Prostate gland (tissue), 2 donors: ENCODE data around the gene SYT4. TPM values are rescaled to one million over a fixed set of nuclear protein-coding genes. Genes with fewer than 3 reads are reported as not detected.

Source experiments
- DNase-seq: peaks from one replicate; pipeline ENCODE4 v3.0.0-alpha.2; 2019; ENCODE audit warnings: low spot score
- H3K27ac ChIP-seq, 2 donors: fragments of 200-600 bp; sonication (generic); 2 replicates each; pipeline ENCODE4 v1.5.1; 2017 to 2019
- H3K27me3 ChIP-seq: fragments of 200-600 bp; sonication (generic); replicated peaks from 2 replicates; pipeline ENCODE4 v1.5.1; 2019; ENCODE audit not compliant: insufficient read depth
- H3K36me3 ChIP-seq, 2 donors: fragments of 200-600 bp; sonication (generic); 1 replicate in 1 of 2; 2 replicates in 1 of 2; pipeline versions ENCODE4 v1.5.1 to v1.8.1; 2017 to 2019
- H3K4me1 ChIP-seq: fragments of 200-600 bp; sonication (generic); replicated peaks from 2 replicates; pipeline ENCODE4 v1.5.1; 2019
- H3K4me3 ChIP-seq, 2 donors: fragments of 200-600 bp; sonication (generic); 2 replicates each; pipeline ENCODE4 v1.5.1; 2017 to 2019
- H3K9me3 ChIP-seq: fragments of 200-600 bp; sonication (generic); 2 replicates; pipeline ENCODE4 v1.5.1; 2017
- POLR2A ChIP-seq: fragments of 450-650 bp; IDR thresholded peaks from one replicate; pipeline ENCODE4 v1.6.1; 2016; ENCODE audit warnings: antibody characterized with exemption, mild to moderate bottlenecking
- POLR2AphosphoS5 ChIP-seq: sonication (generic); formaldehyde crosslinking; IDR thresholded peaks from one replicate; pipeline ENCODE4 v1.6.1; 2017; ENCODE audit warnings: antibody characterized with exemption
- WGBS: methylation state at CpG from one replicate; pipeline ENCODE4 v1.1.5; 2018; 5-methylcytosine and 5-hydroxymethylcytosine counted together
- intact Hi-C: fragments of 100-400 bp; cut with DNase I; formaldehyde crosslinking; loops from one replicate; pipeline ENCODE4 v1.14.2; 2022
- total RNA-seq, 2 donors: library from RNA; depleted of rRNA; stranded (reverse); fragments of >200 nt; gene quantifications; one replicate each; pipeline ENCODE4 v1.1.0, GENCODE V29; 2016
- TF ChIP-seq, protein P1 (sequence below), 4 experiments: fragments of 200-600 bp in 2 of 4; fragments of 450-650 bp in 2 of 4; sonication (generic) in 2 of 4; IDR thresholded peaks; 1 replicate in 3 of 4; 2 replicates in 1 of 4; pipeline ENCODE4 v1.5.1; 2016 to 2019; ENCODE audit warnings: antibody characterized with exemption in 4 of 4, mild to moderate bottlenecking in 2 of 4, moderate library complexity in 2 of 4

SYT4 gene
- total RNA-seq, 2 donors from 2014 or later, result 0.14 TPM; not detected in 1

DNA sequence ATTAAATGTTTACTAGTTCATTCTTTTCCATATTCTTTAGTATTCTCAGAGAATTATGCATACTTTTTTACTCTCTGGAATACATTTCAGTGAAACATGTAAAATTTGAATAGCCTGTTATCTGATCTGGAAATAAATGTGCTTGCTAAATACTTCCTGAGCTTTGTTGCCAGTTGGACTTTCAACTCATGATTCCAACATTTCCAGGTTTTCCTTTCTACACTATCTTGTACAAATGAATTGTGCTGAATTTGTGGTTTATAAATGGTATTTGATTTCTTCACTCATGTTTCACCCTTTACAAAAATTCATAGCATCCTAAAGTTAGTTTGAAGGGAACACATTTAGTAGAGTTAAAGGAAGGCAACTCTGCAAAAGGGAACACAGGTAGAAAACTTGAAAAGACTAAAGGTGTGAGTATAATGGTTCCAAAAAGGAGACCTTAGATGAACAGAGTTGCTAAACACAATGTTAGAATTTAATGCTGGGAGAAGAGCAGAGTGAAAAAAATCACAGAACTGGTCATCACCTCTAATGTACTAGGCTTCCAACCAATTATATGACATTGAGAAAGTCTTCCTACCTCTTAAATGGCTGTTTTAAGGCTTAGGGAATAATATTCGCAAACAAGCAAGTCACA is 28.6 kb downstream of the SYT4 start:
- H3K4me1 ChIP-seq, result no peaks in the 10 kb centered on the region
- TF ChIP-seq, protein P1, sequence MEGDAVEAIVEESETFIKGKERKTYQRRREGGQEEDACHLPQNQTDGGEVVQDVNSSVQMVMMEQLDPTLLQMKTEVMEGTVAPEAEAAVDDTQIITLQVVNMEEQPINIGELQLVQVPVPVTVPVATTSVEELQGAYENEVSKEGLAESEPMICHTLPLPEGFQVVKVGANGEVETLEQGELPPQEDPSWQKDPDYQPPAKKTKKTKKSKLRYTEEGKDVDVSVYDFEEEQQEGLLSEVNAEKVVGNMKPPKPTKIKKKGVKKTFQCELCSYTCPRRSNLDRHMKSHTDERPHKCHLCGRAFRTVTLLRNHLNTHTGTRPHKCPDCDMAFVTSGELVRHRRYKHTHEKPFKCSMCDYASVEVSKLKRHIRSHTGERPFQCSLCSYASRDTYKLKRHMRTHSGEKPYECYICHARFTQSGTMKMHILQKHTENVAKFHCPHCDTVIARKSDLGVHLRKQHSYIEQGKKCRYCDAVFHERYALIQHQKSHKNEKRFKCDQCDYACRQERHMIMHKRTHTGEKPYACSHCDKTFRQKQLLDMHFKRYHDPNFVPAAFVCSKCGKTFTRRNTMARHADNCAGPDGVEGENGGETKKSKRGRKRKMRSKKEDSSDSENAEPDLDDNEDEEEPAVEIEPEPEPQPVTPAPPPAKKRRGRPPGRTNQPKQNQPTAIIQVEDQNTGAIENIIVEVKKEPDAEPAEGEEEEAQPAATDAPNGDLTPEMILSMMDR (IDR thresholded peaks at IDR 0.05), result no peak
- TF ChIP-seq POLR2A, result no peak
- TF ChIP-seq POLR2AphosphoS5, result no peak
- no peaks in the 10 kb centered on the region for H3K27me3 ChIP-seq
- no peaks in the 10 kb centered on the region for H3K9me3 ChIP-seq
- DNase-seq, result no peak
- H3K36me3 ChIP-seq, result no peaks in the 10 kb centered on the region
- WGBS, result 97% methylated on average over 1 of the region's 1 CpG
- no peak overlapping the region for H3K4me3 ChIP-seq
- H3K27ac ChIP-seq, result no peak overlapping the region
- intact Hi-C loops, result no loop called here

DNA sequence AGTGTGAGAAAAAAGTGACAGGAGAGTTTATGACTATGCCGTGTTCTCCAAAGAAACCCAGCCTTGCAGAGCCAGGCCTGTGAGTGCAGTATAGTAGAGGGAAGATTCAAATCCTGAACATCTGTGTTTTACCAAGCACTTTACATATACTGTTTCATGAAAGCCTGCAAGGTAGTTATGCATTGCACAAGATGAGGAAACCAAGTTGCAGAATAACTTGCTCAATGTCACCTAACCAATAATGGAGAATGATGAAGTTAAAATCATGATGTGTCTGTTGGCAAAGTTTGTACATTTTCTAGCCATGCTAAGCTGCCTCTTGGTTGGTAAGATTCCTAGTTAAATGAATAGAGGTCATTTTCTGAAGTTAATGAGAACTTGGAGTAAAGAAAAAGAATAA is 29.3 kb downstream of the SYT4 start:
- intact Hi-C loops, result no loop called here
- DNase-seq, result no peak

DNA sequence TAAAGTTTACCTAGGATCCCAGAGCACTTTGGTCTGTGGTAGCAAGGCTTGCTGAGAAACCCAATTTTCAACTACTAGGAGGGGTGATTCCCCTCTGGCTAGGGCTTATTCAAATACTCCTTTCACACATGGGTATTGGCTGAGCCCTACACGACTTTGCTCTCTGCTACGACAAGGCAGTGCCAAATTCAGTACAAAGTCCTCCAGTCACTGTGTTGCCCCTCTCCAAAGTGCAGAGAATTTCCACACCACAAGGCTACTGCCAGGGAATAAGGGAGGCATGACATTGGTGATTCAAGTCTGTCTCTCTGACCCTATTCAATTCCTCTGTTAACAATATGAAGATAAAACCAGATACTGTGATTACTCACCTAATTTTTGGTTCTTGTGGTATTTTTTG is 38.9 kb downstream of the SYT4 start:
- Histone ChIP-seq H3K9me3 (no peaks in the 10 kb centered on the region), H3K27me3 (no peaks in the 10 kb centered on the region), H3K36me3 (no peaks in the 10 kb centered on the region), H3K4me3 (no peak overlapping the region), H3K4me1 (no peaks in the 10 kb centered on the region), H3K27ac (no peak overlapping the region)
- 73% methylated on average over 2 of the region's 2 CpGs for WGBS
- TF ChIP-seq POLR2A, result no peak
- TF ChIP-seq POLR2AphosphoS5, result no peak
- TF ChIP-seq, protein P1 (IDR thresholded peaks at IDR 0.05), result no peak
- intact Hi-C loops, result no loop called here
- DNase-seq, result no peak

More for the DNA sequence above, 29.3 kb downstream of the SYT4 start:
- Histone ChIP-seq H3K27me3 (no peaks in the 10 kb centered on the region), H3K4me3 (no peak overlapping the region), H3K9me3 (no peaks in the 10 kb centered on the region), H3K27ac (no peak overlapping the region), H3K36me3 (no peaks in the 10 kb centered on the region), H3K4me1 (no peaks in the 10 kb centered on the region)
- WGBS, result 68% methylated on average over 1 of the region's 1 CpG
- no peak for TF ChIP-seq POLR2A
- TF ChIP-seq, protein P1 (IDR thresholded peaks at IDR 0.05), result no peak
- no peak for TF ChIP-seq POLR2AphosphoS5

DNA sequence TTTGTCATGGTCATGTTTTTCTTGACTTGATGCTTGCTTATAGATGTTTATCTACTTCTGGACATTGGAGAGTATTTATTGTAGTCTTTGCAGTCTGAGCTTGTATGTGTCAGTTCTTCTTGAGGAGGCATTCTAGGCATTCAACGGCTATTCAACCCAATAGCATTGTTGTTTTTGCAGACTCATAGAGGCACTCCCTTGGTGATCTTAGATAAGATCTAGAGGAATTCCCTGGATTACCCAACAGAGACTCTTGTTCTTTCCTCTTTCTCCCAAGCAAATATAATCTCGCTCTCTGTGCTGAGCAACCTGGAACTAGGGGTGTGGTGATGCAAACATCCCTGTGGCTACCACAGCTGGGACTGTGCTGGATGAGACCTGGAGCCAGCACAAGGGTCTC is 40.4 kb downstream of the SYT4 start:
- Histone ChIP-seq H3K4me3 (no peak overlapping the region), H3K4me1 (no peaks in the 10 kb centered on the region), H3K9me3 (no peaks in the 10 kb centered on the region), H3K27ac (no peak overlapping the region), H3K27me3 (no peaks in the 10 kb centered on the region), H3K36me3 (no peaks in the 10 kb centered on the region)
- no peak for TF ChIP-seq POLR2AphosphoS5
- no peak for TF ChIP-seq POLR2A
- TF ChIP-seq, protein P1 (IDR thresholded peaks at IDR 0.05), result no peak
- no peak for DNase-seq
- intact Hi-C loops, result no loop called here
- 76% methylated on average over 2 of the region's 2 CpGs for WGBS

DNA sequence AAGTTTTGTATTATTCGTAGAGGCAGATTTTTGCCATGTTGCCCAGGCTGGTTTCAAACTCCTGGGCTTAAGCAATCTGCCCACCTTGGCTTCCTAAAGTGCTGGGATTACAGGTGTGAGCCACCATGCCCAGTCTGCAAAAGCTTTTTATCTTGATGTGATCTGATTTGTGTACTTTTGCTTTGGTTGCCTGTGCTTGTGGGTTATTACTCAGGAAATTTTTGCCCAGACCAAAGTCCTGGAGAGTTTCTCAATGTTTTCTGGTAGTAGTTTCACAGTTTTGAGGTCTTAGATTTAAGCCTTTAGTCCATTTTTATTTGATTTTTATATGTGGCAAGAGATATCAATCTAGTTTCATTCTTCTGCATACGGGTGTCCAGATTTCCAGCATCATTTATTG is 42.4 kb downstream of the SYT4 start:
- Histone ChIP-seq H3K9me3 (no peaks in the 10 kb centered on the region), H3K4me1 (no peaks in the 10 kb centered on the region), H3K27me3 (no peaks in the 10 kb centered on the region), H3K36me3 (no peaks in the 10 kb centered on the region), H3K27ac (no peak overlapping the region), H3K4me3 (no peak overlapping the region)
- intact Hi-C loops, result no loop called here
- 60% methylated on average over 2 of the region's 2 CpGs for WGBS
- DNase-seq, result no peak
- TF ChIP-seq POLR2AphosphoS5 (no peak), POLR2A (no peak)
- TF ChIP-seq, protein P1 (IDR thresholded peaks at IDR 0.05), result no peak
